Transverse colon (tissue), 4 donors: ENCODE results near the gene PACRG.

Source experiments
- POLR2A ChIP-seq: fragments of 450-650 bp; IDR thresholded peaks from one replicate; pipeline ENCODE4 v1.6.1; 2016; ENCODE audit warnings: antibody characterized with exemption, mild to moderate bottlenecking, moderate library complexity
- POLR2AphosphoS5 ChIP-seq, 3 donors: sonication (generic); formaldehyde crosslinking; IDR thresholded peaks; one replicate each; pipeline ENCODE4 v1.6.1; 2016; ENCODE audit warnings: antibody characterized with exemption in 3 of 3
- TF ChIP-seq, protein P1 (sequence below), 5 experiments: fragments of 200-600 bp in 3 of 5; fragments of 450-650 bp in 2 of 5; sonication (generic) in 3 of 5; IDR thresholded peaks; 1 replicate in 2 of 5; 2 replicates in 3 of 5; pipeline ENCODE4 v1.5.1; 2016 to 2017; ENCODE audit warnings: antibody characterized with exemption in 5 of 5, inconsistent platforms in 3 of 5, mild to moderate bottlenecking in 2 of 5, moderate library complexity in 1 of 5

DNA sequence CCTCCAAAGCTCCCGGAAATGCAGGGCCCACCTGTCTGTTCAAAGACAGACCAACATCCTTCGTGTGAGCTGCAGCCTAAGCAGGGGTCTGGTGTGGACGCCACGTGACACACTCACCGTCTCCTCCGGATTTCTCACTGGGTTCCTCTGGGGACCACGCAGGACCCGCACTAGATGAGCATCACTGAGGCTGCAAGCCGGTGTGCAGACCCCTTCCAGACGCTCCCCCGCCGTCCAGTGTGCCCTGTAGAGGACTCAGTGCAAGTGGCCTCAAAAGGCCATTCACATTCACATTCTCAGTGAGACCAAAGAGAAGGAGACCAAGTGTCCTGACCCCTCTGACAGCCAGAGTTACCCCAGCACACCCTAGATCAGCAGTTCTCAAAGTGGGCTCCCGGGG is 595.5 kb downstream of the PACRG start:
- TF ChIP-seq, protein P1, sequence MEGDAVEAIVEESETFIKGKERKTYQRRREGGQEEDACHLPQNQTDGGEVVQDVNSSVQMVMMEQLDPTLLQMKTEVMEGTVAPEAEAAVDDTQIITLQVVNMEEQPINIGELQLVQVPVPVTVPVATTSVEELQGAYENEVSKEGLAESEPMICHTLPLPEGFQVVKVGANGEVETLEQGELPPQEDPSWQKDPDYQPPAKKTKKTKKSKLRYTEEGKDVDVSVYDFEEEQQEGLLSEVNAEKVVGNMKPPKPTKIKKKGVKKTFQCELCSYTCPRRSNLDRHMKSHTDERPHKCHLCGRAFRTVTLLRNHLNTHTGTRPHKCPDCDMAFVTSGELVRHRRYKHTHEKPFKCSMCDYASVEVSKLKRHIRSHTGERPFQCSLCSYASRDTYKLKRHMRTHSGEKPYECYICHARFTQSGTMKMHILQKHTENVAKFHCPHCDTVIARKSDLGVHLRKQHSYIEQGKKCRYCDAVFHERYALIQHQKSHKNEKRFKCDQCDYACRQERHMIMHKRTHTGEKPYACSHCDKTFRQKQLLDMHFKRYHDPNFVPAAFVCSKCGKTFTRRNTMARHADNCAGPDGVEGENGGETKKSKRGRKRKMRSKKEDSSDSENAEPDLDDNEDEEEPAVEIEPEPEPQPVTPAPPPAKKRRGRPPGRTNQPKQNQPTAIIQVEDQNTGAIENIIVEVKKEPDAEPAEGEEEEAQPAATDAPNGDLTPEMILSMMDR (IDR thresholded peaks at IDR 0.05) = no peak
- TF ChIP-seq POLR2A = no peak
- TF ChIP-seq POLR2AphosphoS5 (IDR thresholded peaks at IDR 0.05) = no peak
